GM19025 (cell line): ENCODE results near the gene TMEM213.
"Not testable (repeated sequence)": the region's sequence is repeated elsewhere in the genome, so short reads cannot be mapped to it uniquely, and the experiment has no call there.

Source experiments
- ATAC-seq: cut with Tn5 transposase; IDR thresholded peaks from one replicate; pipeline ENCODE4 v1.9.1; 2021; ENCODE audit warnings: mild to moderate bottlenecking, low read depth, moderate library complexity; ENCODE audit not compliant: unreplicated experiment

The TMEM213 gene

GRCh38 chr7:138796038-138796615 lies 1.7 kb upstream of the TMEM213 start:
- ATAC-seq = no peak

GRCh38 chr7:138797046-138797445 lies 748 bp upstream of the TMEM213 start:
- not testable (repeated sequence) for ATAC-seq

GRCh38 chr7:138798836-138799235 lies 1.0 kb downstream of the TMEM213 start:
- no peak for ATAC-seq

GRCh38 chr7:138799336-138800000 lies 1.7 kb downstream of the TMEM213 start:
- ATAC-seq = no peak

GRCh38 chr7:138801256-138801655 lies 3.5 kb downstream of the TMEM213 start:
- ATAC-seq = no peak

- no peak for ATAC-seq
Observed at GRCh38 chr7:138802706-138803105, 4.9 kb downstream of the TMEM213 start.

GRCh38 chr7:138804618-138805017 lies 6.8 kb downstream of the TMEM213 start:
- ATAC-seq = no peak

GRCh38 chr7:138809346-138809745 lies 11.6 kb downstream of the TMEM213 start:
- no peak for ATAC-seq

- ATAC-seq = not testable (repeated sequence)
Observed at GRCh38 chr7:138811327-138811726, 13.5 kb downstream of the TMEM213 start.

- no peak for ATAC-seq
Observed at GRCh38 chr7:138813945-138814344, 16.2 kb downstream of the TMEM213 start.

GRCh38 chr7:138814816-138815332 lies 17.1 kb downstream of the TMEM213 start:
- no peak for ATAC-seq

GRCh38 chr7:138816650-138817049 lies 18.9 kb downstream of the TMEM213 start:
- no peak for ATAC-seq

- ATAC-seq = no peak
Observed at GRCh38 chr7:138819625-138820024, 21.8 kb downstream of the TMEM213 start.

- no peak for ATAC-seq
Observed at GRCh38 chr7:138821912-138822311, 24.1 kb downstream of the TMEM213 start.

GRCh38 chr7:138822867-138823535 lies 25.2 kb downstream of the TMEM213 start:
- no peak for ATAC-seq

- ATAC-seq = no peak
Observed at GRCh38 chr7:138825049-138825721, 27.4 kb downstream of the TMEM213 start.

- no peak for ATAC-seq
Observed at GRCh38 chr7:138828302-138828701, 30.5 kb downstream of the TMEM213 start.

GRCh38 chr7:138829335-138829734 lies 31.5 kb downstream of the TMEM213 start:
- ATAC-seq = no peak

GRCh38 chr7:138832966-138833365 lies 35.2 kb downstream of the TMEM213 start:
- ATAC-seq = no peak

- no peak for ATAC-seq
Observed at GRCh38 chr7:138833596-138833995, 35.8 kb downstream of the TMEM213 start.

- no peak for ATAC-seq
Observed at GRCh38 chr7:138834583-138834982, 36.8 kb downstream of the TMEM213 start.
